Thymus (tissue), 11 donors: ENCODE results near the gene RPS19. TPM values are rescaled to one million over a fixed set of nuclear protein-coding genes. Genes with fewer than 3 reads are reported as not detected.

Experiments used
- DNase-seq, 9 donors: peaks; one replicate each; pipeline ENCODE4 v3.0.0-alpha.2; 2013; ENCODE audit warnings: low spot score in 9 of 9, low read depth in 6 of 9, missing footprints in 1 of 9
- H3K27ac ChIP-seq, 2 donors: one replicate each; pipeline ENCODE4 v1.5.1; 2013; ENCODE audit warnings: control low read depth in 1 of 2, low read depth in 1 of 2, low read length in 1 of 2, mild to moderate bottlenecking in 1 of 2, moderate library complexity in 1 of 2
- H3K27me3 ChIP-seq, 2 donors: one replicate each; pipeline ENCODE4 v1.5.1; 2013; ENCODE audit warnings: low read length in 1 of 2; ENCODE audit not compliant: control insufficient read depth in 2 of 2, insufficient read depth in 1 of 2
- H3K36me3 ChIP-seq, 2 donors: one replicate each; pipeline ENCODE4 v1.5.1; 2013; ENCODE audit warnings: low read length in 1 of 2, mild to moderate bottlenecking in 1 of 2, moderate library complexity in 1 of 2; ENCODE audit not compliant: control insufficient read depth in 2 of 2, insufficient read depth in 2 of 2
- H3K4me1 ChIP-seq, 2 donors: one replicate each; pipeline ENCODE4 v1.5.1; 2013; ENCODE audit warnings: low read length in 2 of 2; ENCODE audit not compliant: control insufficient read depth in 2 of 2, insufficient read depth in 2 of 2
- H3K4me3 ChIP-seq, 2 donors: one replicate each; pipeline ENCODE4 v1.5.1; 2013; ENCODE audit warnings: low read length in 2 of 2, control low read depth in 1 of 2, mild to moderate bottlenecking in 1 of 2
- H3K9me3 ChIP-seq, 2 donors: one replicate each; pipeline ENCODE4 v1.5.1; 2013; ENCODE audit warnings: low read length in 1 of 2, mild to moderate bottlenecking in 1 of 2; ENCODE audit not compliant: control insufficient read depth in 2 of 2, insufficient read depth in 1 of 2
- WGBS: extraction: QIAGEN DNeasy Blood & Tissue Kit; methylation state at CpG from one replicate; pipeline ENCODE4 v1.1.7; 2013; 5-methylcytosine and 5-hydroxymethylcytosine counted together
- polyA plus RNA-seq: library from polyadenylated mRNA; stranded (reverse); fragments of 200-250 nt; gene quantifications from one replicate; pipeline ENCODE4 v1.2.3, GENCODE V29; 2013
- total RNA-seq: library from RNA; stranded (reverse); fragments of 120-200 nt; gene quantifications from one replicate; pipeline ENCODE4 v1.2.4, GENCODE V29; 2013
- donor health status: healthy.

RPS19 gene
- total and polyA plus RNA-seq, 2 donors = 3,743 to 3,799 TPM

- Histone ChIP-seq H3K36me3 (no peaks in the 10 kb centered on the region), H3K27me3 (peaks cover 0 to 3% of the 10 kb centered on the region in 2 donors), H3K27ac (no peak overlapping the region), H3K4me3 (no peak overlapping the region), H3K4me1 (no peaks in the 10 kb centered on the region), H3K9me3 (no peaks in the 10 kb centered on the region)
- 40% methylated on average over 12 of the region's 12 CpGs for WGBS
- peak in 7 of 9 donors; percentile 9 to 58 (median 27) for DNase-seq
Observed at GRCh38 chr19:41821003-41821735, 38.9 kb upstream of the RPS19 start.

- DNase-seq = no peak
- no peak overlapping the region for H3K4me3 ChIP-seq
- peaks cover 0 to 27% of the 10 kb centered on the region in 2 donors for H3K27me3 ChIP-seq
- H3K27ac ChIP-seq = no peak overlapping the region
- H3K9me3 ChIP-seq = no peaks in the 10 kb centered on the region
- 89% methylated on average over 13 of the region's 13 CpGs for WGBS
- H3K36me3 ChIP-seq = no peaks in the 10 kb centered on the region
- H3K4me1 ChIP-seq = no peaks in the 10 kb centered on the region
Observed at GRCh38 chr19:41837981-41838708, 21.9 kb upstream of the RPS19 start.

- Histone ChIP-seq H3K27me3 (peaks cover 0 to 27% of the 10 kb centered on the region in 2 donors), H3K4me1 (no peaks in the 10 kb centered on the region), H3K4me3 (no peak overlapping the region), H3K9me3 (no peaks in the 10 kb centered on the region), H3K27ac (no peak overlapping the region), H3K36me3 (no peaks in the 10 kb centered on the region)
- DNase-seq = no peak
- WGBS = 76% methylated on average over 2 of the region's 2 CpGs
Observed at GRCh38 chr19:41839211-41839610, 20.8 kb upstream of the RPS19 start.

GRCh38 chr19:41843371-41843770 lies 16.7 kb upstream of the RPS19 start:
- Histone ChIP-seq H3K9me3 (no peaks in the 10 kb centered on the region), H3K4me1 (no peaks in the 10 kb centered on the region), H3K27ac (no peak overlapping the region), H3K4me3 (no peak overlapping the region), H3K27me3 (peaks cover 0 to 19% of the 10 kb centered on the region in 2 donors), H3K36me3 (no peaks in the 10 kb centered on the region)
- 79% methylated on average over 7 of the region's 7 CpGs for WGBS
- no peak for DNase-seq

- Histone ChIP-seq H3K27me3 (peaks cover 0 to 12% of the 10 kb centered on the region in 2 donors), H3K4me1 (no peaks in the 10 kb centered on the region), H3K4me3 (no peak within 1 kb of the TSS), H3K9me3 (no peaks in the 10 kb centered on the region), H3K27ac (no peak within 1 kb of the TSS), H3K36me3 (no peaks in the 10 kb centered on the region)
- 88% methylated on average over 30 of the region's 30 CpGs for WGBS
- no peak for DNase-seq
Observed at GRCh38 chr19:41844601-41845000, 15.5 kb upstream of the RPS19 start, which contains the start of gene LYPD4. Gene LYPD4 (minus strand): TSS chr19:41844683. CDS start chr19:41839285, 5,398 bp downstream.

GRCh38 chr19:41845001-41845050 lies 15.2 kb upstream of the RPS19 start, which contains the start of gene DMRTC2:
Gene DMRTC2 (plus strand): TSS chr19:41845042. CDS start chr19:41847429, 2,387 bp downstream.
- Histone ChIP-seq H3K9me3 (no peaks in the 10 kb centered on the region), H3K27me3 (peaks cover 0 to 12% of the 10 kb centered on the region in 2 donors), H3K27ac (no peak within 1 kb of the TSS), H3K4me1 (no peaks in the 10 kb centered on the region), H3K4me3 (no peak within 1 kb of the TSS), H3K36me3 (no peaks in the 10 kb centered on the region)
- WGBS = 97% methylated on average over 3 of the region's 3 CpGs
- no peak for DNase-seq

GRCh38 chr19:41845051-41845590 lies 14.9 kb upstream of the RPS19 start:
- H3K4me3 ChIP-seq = no peak overlapping the region
- peaks cover 0 to 12% of the 10 kb centered on the region in 2 donors for H3K27me3 ChIP-seq
- H3K4me1 ChIP-seq = no peaks in the 10 kb centered on the region
- H3K36me3 ChIP-seq = no peaks in the 10 kb centered on the region
- H3K27ac ChIP-seq = no peak overlapping the region
- no peak for DNase-seq
- WGBS = 97% methylated on average over 23 of the region's 23 CpGs
- H3K9me3 ChIP-seq = no peaks in the 10 kb centered on the region

- H3K27ac ChIP-seq = no peak overlapping the region
- 96% methylated on average over 19 of the region's 19 CpGs for WGBS
- DNase-seq = no peak
- H3K36me3 ChIP-seq = no peaks in the 10 kb centered on the region
- no peaks in the 10 kb centered on the region for H3K4me1 ChIP-seq
- no peaks in the 10 kb centered on the region for H3K9me3 ChIP-seq
- no peak overlapping the region for H3K4me3 ChIP-seq
- H3K27me3 ChIP-seq = peaks cover 0 to 34% of the 10 kb centered on the region in 2 donors
Observed at GRCh38 chr19:41847351-41848105, 12.5 kb upstream of the RPS19 start.

GRCh38 chr19:41848666-41849065 lies 11.4 kb upstream of the RPS19 start:
- Histone ChIP-seq H3K4me1 (no peaks in the 10 kb centered on the region), H3K36me3 (no peaks in the 10 kb centered on the region), H3K4me3 (no peak overlapping the region), H3K27me3 (peaks cover 0 to 36% of the 10 kb centered on the region in 2 donors), H3K27ac (no peak overlapping the region), H3K9me3 (no peaks in the 10 kb centered on the region)
- no peak for DNase-seq
- WGBS = 98% methylated on average over 6 of the region's 6 CpGs
